HepG2 (cell line): ENCODE data around the gene PTX4. TPM values are rescaled to one million over a fixed set of nuclear protein-coding genes. Genes with fewer than 3 reads are reported as not detected.

Experiments used
- ATAC-seq: fragments of 200-7000 bp; cut with Tn5 transposase; 3 replicates; pipeline ENCODE4 v1.9.1; 2020; ENCODE audit warnings: mild to moderate bottlenecking, moderate library complexity
- BruUV-seq: library from RNA; stranded (reverse); fragments of 400-500 nt; replicated peaks from 2 replicates; lab custom pipeline; 2021; lab: Mats Ljungman, UMichigan
- CTCF ChIA-PET: fragments of 300-600 bp; formaldehyde crosslinking; extraction: SDS; loops from one replicate; lab custom pipeline; 2021; ENCODE audit warnings: low total read pairs, inconsistent platforms, low intra/inter-chr PET ratio; lab: Yijun Ruan, JAX
- POLR2A ChIA-PET: fragments of 350-600 bp; sonication (Branson Sonifier 250); formaldehyde crosslinking; loops from one replicate; lab custom pipeline; 2020; ENCODE audit warnings: antibody characterized with exemption, inconsistent platforms; lab: Yijun Ruan, JAX
- DNase-seq: peaks from one replicate; pipeline ENCODE4 v3.0.0-alpha.2; 2015; ENCODE audit warnings: low spot score
- FAIRE-seq: peaks from 3 replicates; lab custom pipeline; 2011; peaks lifted over from hg19 to GRCh38; lab: Jason Lieb, UNC
- H2AFZ ChIP-seq: one replicate; pipeline ENCODE4 v1.6.1; 2011; ENCODE audit warnings: low read length, inconsistent platforms
- H3K27ac ChIP-seq: fragments of 300-600 bp; 3 replicates; pipeline ENCODE4 v1.8.0; 2011; ENCODE audit warnings: mixed run types, mild to moderate bottlenecking, mixed read lengths, low read length, inconsistent platforms; ENCODE audit not compliant: insufficient read depth; ENCODE audit errors: extremely low read length
- H3K27me3 ChIP-seq, 2 experiments: fragments of 200-600 bp in 1 of 2; 2 replicates in 1 of 2; 3 replicates in 1 of 2; pipeline versions ENCODE4 v1.6.0 to v1.8.0; 2011; ENCODE audit warnings: low read length in 2 of 2, mild to moderate bottlenecking in 2 of 2, moderate library complexity in 2 of 2, inconsistent platforms in 1 of 2; ENCODE audit not compliant: insufficient read depth in 2 of 2, control insufficient read depth in 1 of 2
- H3K36me3 ChIP-seq, 2 experiments: fragments of 200-600 bp in 1 of 2; replicated peaks in 1 of 2; 2 replicates in 1 of 2; 3 replicates in 1 of 2; pipeline versions ENCODE4 v1.5.1 to v1.8.0; 2011; ENCODE audit warnings: low read length in 2 of 2, inconsistent platforms in 1 of 2; ENCODE audit not compliant: insufficient read depth in 2 of 2, control insufficient read depth in 1 of 2
- H3K4me1 ChIP-seq: 2 replicates; pipeline ENCODE4 v1.5.1; 2012; ENCODE audit warnings: low read length, inconsistent platforms; ENCODE audit not compliant: insufficient read depth
- H3K4me2 ChIP-seq: 2 replicates; pipeline ENCODE4 v1.6.0; 2011; ENCODE audit warnings: low read depth, low read length, inconsistent platforms
- H3K4me3 ChIP-seq, 3 experiments: fragments of 200-600 bp in 1 of 3; sonication (generic), shearing (Covaris generic) in 1 of 3; replicated peaks in 1 of 3; 2 replicates each; pipeline ENCODE4 v1.5.1; 2011 to 2016; ENCODE audit warnings: low read length in 3 of 3, inconsistent platforms in 2 of 3, low read depth in 2 of 3, mild to moderate bottlenecking in 2 of 3, control low read depth in 1 of 3, mixed read lengths in 1 of 3; ENCODE audit not compliant: insufficient read depth in 1 of 3
- H3K79me2 ChIP-seq: one replicate; pipeline ENCODE4 v1.6.1; 2011; ENCODE audit warnings: low read length, inconsistent platforms; ENCODE audit not compliant: insufficient read depth
- H3K9ac ChIP-seq: 2 replicates; pipeline ENCODE4 v1.6.0; 2011; ENCODE audit warnings: mild to moderate bottlenecking, low read depth, low read length, inconsistent platforms; ENCODE audit not compliant: insufficient read depth
- H3K9me3 ChIP-seq: 2 replicates; pipeline ENCODE4 v1.5.1; 2012; ENCODE audit warnings: mild to moderate bottlenecking, low read length
- H4K20me1 ChIP-seq: 2 replicates; pipeline ENCODE4 v1.6.0; 2011; ENCODE audit warnings: inconsistent platforms, mild to moderate bottlenecking, low read length, moderate library complexity; ENCODE audit not compliant: insufficient read depth
- ATF1 ChIP-seq: IDR thresholded peaks from 2 replicates; pipeline ENCODE4 v1.6.1; 2016; ENCODE audit warnings: mild to moderate bottlenecking, control low read depth
- CBX2 ChIP-seq, 2 experiments: fragments of 200-600 bp in 1 of 2; sonication (generic); formaldehyde crosslinking in 1 of 2; IDR thresholded peaks; 2 replicates each; pipeline versions ENCODE4 v1.7.0 to v1.8.1; 2018 to 2022; ENCODE audit warnings: low read depth in 2 of 2, low read length in 1 of 2, mild to moderate bottlenecking in 1 of 2, missing genetic modification reagents in 1 of 2
- ETS1 ChIP-seq: sonication (generic); formaldehyde crosslinking; IDR thresholded peaks from 2 replicates; pipeline ENCODE4 v1.4.0; 2020; ENCODE audit warnings: missing genetic modification reagents
- HMGXB4 ChIP-seq, 2 experiments: sonication (generic) in 1 of 2; formaldehyde crosslinking in 1 of 2; IDR thresholded peaks; 2 replicates each; pipeline versions ENCODE4 v1.4.0 to v1.6.1; 2018 to 2020; ENCODE audit warnings: missing genetic modification reagents in 2 of 2, borderline replicate concordance in 1 of 2, low read depth in 1 of 2, mild to moderate bottlenecking in 1 of 2, missing biosample characterization in 1 of 2
- HNF1A ChIP-seq, 2 experiments: sonication (generic) in 1 of 2; formaldehyde crosslinking in 1 of 2; IDR thresholded peaks; 2 replicates each; pipeline versions ENCODE4 v1.4.0 to v1.6.1; 2016 to 2020; ENCODE audit warnings: borderline replicate concordance in 1 of 2, low read depth in 1 of 2, mild to moderate bottlenecking in 1 of 2, missing genetic modification reagents in 1 of 2
- JARID2 ChIP-seq: sonication (generic); formaldehyde crosslinking; IDR thresholded peaks from 2 replicates; pipeline ENCODE4 v1.8.1; 2023; ENCODE audit warnings: missing genetic modification reagents, inconsistent platforms; ENCODE audit not compliant: insufficient replicate concordance
- MEF2D ChIP-seq: sonication (generic); formaldehyde crosslinking; IDR thresholded peaks from 2 replicates; pipeline ENCODE4 v1.5.1; 2020; ENCODE audit warnings: mild to moderate bottlenecking, missing genetic modification reagents
- NFIB ChIP-seq: sonication (generic); formaldehyde crosslinking; IDR thresholded peaks from 2 replicates; pipeline ENCODE4 v1.9.0; 2021; ENCODE audit warnings: missing genetic modification reagents, mild to moderate bottlenecking, borderline replicate concordance
- NR1H2 ChIP-seq: sonication (generic); formaldehyde crosslinking; IDR thresholded peaks from 2 replicates; pipeline ENCODE4 v1.8.1; 2022; ENCODE audit warnings: low read depth, missing genetic modification reagents, borderline replicate concordance
- POGZ ChIP-seq: sonication (generic); formaldehyde crosslinking; IDR thresholded peaks from 2 replicates; pipeline ENCODE4 v1.4.0; 2020; ENCODE audit warnings: mild to moderate bottlenecking, missing genetic modification reagents
- RORA ChIP-seq: sonication (generic); formaldehyde crosslinking; IDR thresholded peaks from 2 replicates; pipeline ENCODE4 v1.5.0; 2020; ENCODE audit warnings: mild to moderate bottlenecking, missing genetic modification reagents, moderate library complexity
- SIN3B ChIP-seq: fragments of 150-350 bp; IDR thresholded peaks from 2 replicates; pipeline ENCODE4 v1.6.1; 2014; ENCODE audit warnings: low read length
- SKI ChIP-seq: fragments of 450-650 bp; IDR thresholded peaks from one replicate; pipeline ENCODE4 v1.6.1; 2018; ENCODE audit warnings: mild to moderate bottlenecking; ENCODE audit not compliant: partially characterized antibody
- YEATS2 ChIP-seq: sonication (generic); formaldehyde crosslinking; IDR thresholded peaks from 2 replicates; pipeline ENCODE4 v1.4.0; 2020; ENCODE audit warnings: missing genetic modification reagents, borderline replicate concordance
- ZNF263 ChIP-seq: sonication (generic); formaldehyde crosslinking; IDR thresholded peaks from 2 replicates; pipeline ENCODE4 v1.4.0; 2020; ENCODE audit warnings: missing genetic modification reagents
- ZNF280B ChIP-seq: sonication (generic); formaldehyde crosslinking; IDR thresholded peaks from 2 replicates; pipeline ENCODE4 v1.5.0; 2020; ENCODE audit warnings: missing genetic modification reagents, mild to moderate bottlenecking, borderline replicate concordance
- WGBS: methylation state at CpG from one replicate; pipeline ENCODE4 v1.1.6; 2017; ENCODE audit warnings: low lambda C conversion rate; 5-methylcytosine and 5-hydroxymethylcytosine counted together
- in situ Hi-C: cut with HindIII; loops from 2 replicates; pipeline ENCODE4 v1.10.0; 2017; ENCODE audit warnings: low pct_unique_long_range_greater_than_20kb; ENCODE audit not compliant: extremely low pct_ligation_motif_present
- intact Hi-C: fragments of 100-400 bp; cut with micrococcal nuclease; formaldehyde crosslinking; loops from one replicate; pipeline ENCODE4 v1.10.0; 2022; ENCODE audit not compliant: unreplicated experiment
- polyA plus RNA-seq, 8 experiments: library from polyadenylated mRNA; depleted of rRNA in 3 of 8; stranded (reverse) in 7 of 8; unstranded in 1 of 8; fragments of >200 nt; fragmentation: Illumina TruSeq in 4 of 8; extraction: Trizol in 4 of 8; gene quantifications; 2 replicates each; pipeline versions ENCODE4 v1.2.1 to v1.2.3, GENCODE V29; 2011 to 2016; ENCODE audit warnings: low read depth in 4 of 8, missing spikeins in 1 of 8, mixed read lengths in 1 of 8; ENCODE audit not compliant: insufficient read depth in 1 of 8
- total RNA-seq, 5 experiments: library from RNA; depleted of rRNA; stranded (reverse); fragments of >200 nt; fragmentation: Illumina TruSeq; extraction: Trizol; gene quantifications; 2 replicates each; pipeline ENCODE4 v1.2.3, GENCODE V29; 2016; ENCODE audit warnings: low read depth in 1 of 5

PTX4 gene
- total and polyA plus RNA-seq, 2 of the 13 experiments (the other 11 are each of a cell fraction or from before 2014, with no cell fraction given), result 0.04 TPM; not detected in 1

- Histone ChIP-seq H2AFZ (no peak overlapping the region), H3K4me1 (no peaks in the 10 kb centered on the region), H3K4me2 (no peak overlapping the region), H4K20me1 (no peaks in the 10 kb centered on the region), H3K9ac (no peak overlapping the region), H3K79me2 (no peaks in the 10 kb centered on the region), H3K9me3 (no peaks in the 10 kb centered on the region), H3K36me3 (peaks cover 7 to 13% of the 10 kb centered on the region in 2 experiments; a peak in 4 of 5 replicates), H3K4me3 (no peak overlapping the region), H3K27ac (no peak overlapping the region), H3K27me3 (no peaks in the 10 kb centered on the region)
- intact Hi-C loops, result no loop called here
- in situ Hi-C loops, result no loop called here
- ChIA-PET POLR2A (no interaction called here), CTCF (no interaction called here)
- FAIRE-seq, result no peak
- DNase-seq, result no peak
- WGBS, result 90% methylated on average over 2 of the region's 20 CpGs
- ATAC-seq, result no peak
- no TSS peak for BruUV-seq
- TF ChIP-seq SIN3B (no peak), HNF1A (IDR thresholded peaks at IDR 0.05; ENCODE audit: low read depth) (no peak), HNF1A (CRISPR knock-in tag; IDR thresholded peaks at IDR 0.05; ENCODE audit: borderline replicate concordance) (no peak), ZNF280B (CRISPR knock-in tag) (no peak), POGZ (CRISPR knock-in tag) (no peak), NFIB (CRISPR knock-in tag) (no peak), HMGXB4 (CRISPR knock-in tag; IDR thresholded peaks at IDR 0.05; ENCODE audit: borderline replicate concordance in 1 of 2, low read depth in 1 of 2) (no peak), MEF2D (CRISPR knock-in tag) (no peak), ETS1 (CRISPR knock-in tag) (no peak), SKI (no peak), JARID2 (CRISPR knock-in tag) (no peak), RORA (CRISPR knock-in tag) (no peak), ZNF263 (no peak), YEATS2 (CRISPR knock-in tag) (no peak), NR1H2 (CRISPR knock-in tag) (no peak), ATF1 (CRISPR knock-in tag) (no peak), CBX2 (IDR thresholded peaks at IDR 0.05; ENCODE audit: low read depth, low read length) (no peak), CBX2 (CRISPR knock-in tag; IDR thresholded peaks at IDR 0.05; ENCODE audit: low read depth) (no peak)
Measured at GRCh38 chr16:1452530-1452929, 36.2 kb downstream of the PTX4 start.
